Neural progenitor cell (in vitro differentiated cells): Measurements from ENCODE around the gene DUSP8. TPM values are rescaled to one million over a fixed set of nuclear protein-coding genes. Genes with fewer than 3 reads are reported as not detected.

Source experiments
- DNase-seq: peaks from one replicate; pipeline ENCODE4 v3.0.0-alpha.2; 2016; ENCODE audit warnings: low spot score
- H2AFZ ChIP-seq: fragments of 200-600 bp; sonication (generic); replicated peaks from 2 replicates; pipeline ENCODE4 v1.6.1; 2016; ENCODE audit warnings: antibody characterized with exemption
- H3F3A ChIP-seq: fragments of 200-600 bp; sonication (generic); 2 replicates; pipeline ENCODE4 v1.6.1; 2016; ENCODE audit warnings: antibody characterized with exemption, low read depth
- H3K27ac ChIP-seq: fragments of 200-600 bp; sonication (generic); 2 replicates; pipeline ENCODE4 v1.5.1; 2016; ENCODE audit warnings: mild to moderate bottlenecking
- H3K27me3 ChIP-seq: fragments of 200-600 bp; sonication (generic); 2 replicates; pipeline ENCODE4 v1.6.1; 2016; ENCODE audit warnings: mild to moderate bottlenecking, moderate library complexity
- H3K36me3 ChIP-seq: fragments of 200-600 bp; sonication (generic); 2 replicates; pipeline ENCODE4 v1.5.1; 2016
- H3K4me1 ChIP-seq: fragments of 200-600 bp; sonication (generic); 2 replicates; pipeline ENCODE4 v1.6.1; 2016; ENCODE audit warnings: mixed run types
- H3K4me2 ChIP-seq: fragments of 200-600 bp; sonication (generic); 2 replicates; pipeline ENCODE4 v1.6.1; 2016
- H3K4me3 ChIP-seq: fragments of 200-600 bp; sonication (generic); 2 replicates; pipeline ENCODE4 v1.5.1; 2016
- H3K79me2 ChIP-seq: fragments of 200-600 bp; sonication (generic); 2 replicates; pipeline ENCODE4 v1.6.1; 2016; ENCODE audit warnings: low read depth
- H3K9ac ChIP-seq: fragments of 200-600 bp; sonication (generic); 2 replicates; pipeline ENCODE4 v1.6.1; 2016
- H3K9me3 ChIP-seq: fragments of 200-600 bp; sonication (generic); 2 replicates; pipeline ENCODE4 v1.5.1; 2016; ENCODE audit warnings: low read depth
- H4K20me1 ChIP-seq: fragments of 200-600 bp; sonication (generic); 2 replicates; pipeline ENCODE4 v1.6.1; 2016; ENCODE audit warnings: low read depth
- H3K27ac Mint-ChIP-seq: 3 replicates; pipeline ENCODE4 v1.8.0; 2021; ENCODE audit warnings: mixed read lengths
- H3K27me3 Mint-ChIP-seq: 2 replicates; pipeline ENCODE4 v1.8.0; 2022; ENCODE audit warnings: low read depth, mild to moderate bottlenecking, inconsistent platforms, moderate library complexity, mixed read lengths; ENCODE audit not compliant: insufficient read depth
- H3K36me3 Mint-ChIP-seq: 3 replicates; pipeline ENCODE4 v1.8.0; 2021; ENCODE audit warnings: mixed read lengths
- H3K4me1 Mint-ChIP-seq: 3 replicates; pipeline ENCODE4 v1.8.0; 2021; ENCODE audit warnings: mixed read lengths
- H3K4me3 Mint-ChIP-seq: 3 replicates; pipeline ENCODE4 v1.8.0; 2021; ENCODE audit warnings: mild to moderate bottlenecking, moderate library complexity, mixed read lengths
- H3K9me3 Mint-ChIP-seq: 3 replicates; pipeline ENCODE4 v1.8.0; 2020; ENCODE audit warnings: mixed read lengths
- CTCF ChIP-seq: fragments of 200-600 bp; sonication (generic); IDR thresholded peaks from 2 replicates; pipeline ENCODE4 v1.5.1; 2017; ENCODE audit warnings: antibody characterized with exemption, mild to moderate bottlenecking
- EZH2 ChIP-seq: fragments of 200-600 bp; sonication (generic); IDR thresholded peaks from 2 replicates; pipeline ENCODE4 v1.6.1; 2017; ENCODE audit warnings: antibody characterized with exemption, mild to moderate bottlenecking, moderate library complexity
- EZH2phosphoT487 ChIP-seq: fragments of 200-600 bp; sonication (generic); IDR thresholded peaks from 2 replicates; pipeline ENCODE4 v1.6.1; 2017; ENCODE audit warnings: antibody characterized with exemption
- total RNA-seq: library from RNA; depleted of rRNA; stranded (reverse); fragments of >200 nt; gene quantifications from 2 replicates; pipeline ENCODE4 v1.2.3, GENCODE V29; 2015; ENCODE audit warnings: low replicate concordance

Gene DUSP8
- total RNA-seq, 1 donor from 2014 or later = 0.09 TPM

GRCh38 chr11:1570896-1571759, 943 bp downstream of the DUSP8 start:
- Histone ChIP-seq H3K36me3 (no peaks in the 10 kb centered on the region), H3K27ac (no peak overlapping the region), H3K9me3 (no peaks in the 10 kb centered on the region), H3K4me3 (peak overlapping the region; percentile 45), H3K4me2 (peak overlapping the region; percentile 80), H2AFZ (no peak overlapping the region), H3K27me3 (peaks cover 75% of the 10 kb centered on the region), H4K20me1 (peaks cover 38% of the 10 kb centered on the region), H3K9ac (no peak overlapping the region), H3K4me1 (peaks cover 25% of the 10 kb centered on the region), H3F3A (peaks cover 23% of the 10 kb centered on the region), H3K79me2 (no peaks in the 10 kb centered on the region)
- TF ChIP-seq EZH2 (peak; percentile 86), CTCF (no peak), EZH2phosphoT487 (peak; percentile 84)
- Mint-ChIP-seq H3K4me1 (peaks cover 17% of the 10 kb centered on the region), H3K27ac (no peak overlapping the region), H3K9me3 (no peaks in the 10 kb centered on the region), H3K36me3 (no peaks in the 10 kb centered on the region), H3K27me3 (peaks cover 31% of the 10 kb centered on the region), H3K4me3 (peak overlapping the region; percentile 75)
- peak; percentile 70 for DNase-seq

- Histone ChIP-seq H3K4me1 (peaks cover 25% of the 10 kb centered on the region), H3K9ac (no peak overlapping the region)
- DNase-seq = no peak
These were observed 1.6 kb downstream of the DUSP8 start for GRCh38 chr11:1570531-1570895.

GRCh38 chr11:1570001-1570453, 2.0 kb downstream of the DUSP8 start:
- no peak for DNase-seq

More at GRCh38 chr11:1570531-1570895, 1.6 kb downstream of the DUSP8 start:
- Histone ChIP-seq H3K9me3 (no peaks in the 10 kb centered on the region), H3K4me2 (peak overlapping the region; percentile 80), H3K27ac (no peak overlapping the region), H4K20me1 (peaks cover 38% of the 10 kb centered on the region), H2AFZ (no peak overlapping the region), H3K79me2 (no peaks in the 10 kb centered on the region), H3K27me3 (peaks cover 72% of the 10 kb centered on the region), H3F3A (peaks cover 23% of the 10 kb centered on the region), H3K4me3 (no peak overlapping the region), H3K36me3 (no peaks in the 10 kb centered on the region)
- Mint-ChIP-seq H3K36me3 (no peaks in the 10 kb centered on the region), H3K9me3 (no peaks in the 10 kb centered on the region), H3K4me3 (peak overlapping the region; percentile 75), H3K27me3 (peaks cover 28% of the 10 kb centered on the region), H3K4me1 (peaks cover 17% of the 10 kb centered on the region), H3K27ac (no peak overlapping the region)
- TF ChIP-seq CTCF (no peak), EZH2 (no peak), EZH2phosphoT487 (no peak)

More at GRCh38 chr11:1570001-1570453, 2.0 kb downstream of the DUSP8 start:
- Histone ChIP-seq H3K36me3 (no peaks in the 10 kb centered on the region), H3K9me3 (no peaks in the 10 kb centered on the region), H3K27ac (no peak overlapping the region), H3K9ac (no peak overlapping the region), H2AFZ (no peak overlapping the region), H3K27me3 (peaks cover 72% of the 10 kb centered on the region), H3K4me3 (no peak overlapping the region), H4K20me1 (peaks cover 38% of the 10 kb centered on the region), H3K4me1 (peaks cover 25% of the 10 kb centered on the region), H3K79me2 (no peaks in the 10 kb centered on the region), H3F3A (peaks cover 23% of the 10 kb centered on the region), H3K4me2 (no peak overlapping the region)
- Mint-ChIP-seq H3K4me1 (peaks cover 17% of the 10 kb centered on the region), H3K4me3 (peak overlapping the region; percentile 75), H3K27ac (no peak overlapping the region), H3K36me3 (no peaks in the 10 kb centered on the region), H3K9me3 (no peaks in the 10 kb centered on the region), H3K27me3 (peaks cover 25% of the 10 kb centered on the region)
- TF ChIP-seq EZH2phosphoT487 (no peak), EZH2 (no peak), CTCF (no peak)
